GM10266 (cell line): ENCODE measurements around the gene C15orf40.

Experiments
- DNase-seq: peaks from one replicate; pipeline ENCODE4 v3.0.0; 2012; ENCODE audit errors: extremely low spot score
- TF ChIP-seq, protein P1 (sequence below): IDR thresholded peaks from 2 replicates; pipeline ENCODE4 v1.5.1; 2012; ENCODE audit warnings: mild to moderate bottlenecking, low read depth; ENCODE audit not compliant: control insufficient read depth, insufficient read depth; ENCODE audit errors: missing control alignments

C15orf40 gene

DNA sequence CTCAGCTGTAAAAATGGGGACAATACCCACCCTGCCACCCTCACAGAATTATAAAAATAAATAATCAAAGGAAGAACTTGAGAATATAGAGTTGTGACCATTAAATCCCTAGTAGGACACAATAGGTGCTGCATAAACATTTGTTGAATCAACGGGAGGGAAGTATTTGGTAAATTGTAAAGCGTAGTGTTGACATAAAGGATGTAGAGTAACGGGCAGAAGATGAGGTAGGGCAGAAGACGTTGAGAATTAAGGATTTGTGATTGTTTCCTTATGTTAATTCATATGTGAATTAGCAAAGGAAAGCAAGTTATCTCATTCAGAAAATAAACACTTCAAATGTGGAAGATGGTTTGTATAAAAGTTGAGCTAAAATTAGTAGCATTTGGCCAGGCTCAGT is 18.3 kb downstream of the C15orf40 start:
- no peak for DNase-seq

DNA sequence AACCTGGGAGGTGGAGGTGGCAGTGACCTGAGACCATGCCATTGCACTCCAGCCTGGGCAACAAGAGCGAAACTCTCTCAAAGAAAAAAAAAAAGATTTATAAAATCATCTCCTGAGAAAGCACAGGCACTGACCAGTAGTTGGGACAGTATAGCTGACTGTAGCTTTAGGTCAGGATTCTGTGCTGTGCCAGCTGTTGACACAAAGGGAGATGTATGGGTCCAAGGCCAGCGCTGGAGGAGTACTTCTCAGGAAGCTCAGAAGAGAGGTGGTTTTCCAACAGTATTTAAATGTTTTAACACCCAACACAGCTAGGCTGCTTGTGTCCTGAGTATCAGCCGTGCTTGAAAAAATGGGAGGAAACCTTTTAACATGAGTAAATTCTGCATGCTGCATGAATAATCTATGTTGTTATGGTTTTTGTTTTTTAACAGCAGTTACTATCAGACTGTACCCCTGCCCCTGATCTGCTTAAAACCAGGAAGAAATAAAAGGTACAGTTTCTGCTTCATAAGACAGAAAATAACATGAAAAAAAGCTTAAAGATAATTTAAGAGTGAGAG is 18.9 kb downstream of the C15orf40 start:
- TF ChIP-seq, protein P1, sequence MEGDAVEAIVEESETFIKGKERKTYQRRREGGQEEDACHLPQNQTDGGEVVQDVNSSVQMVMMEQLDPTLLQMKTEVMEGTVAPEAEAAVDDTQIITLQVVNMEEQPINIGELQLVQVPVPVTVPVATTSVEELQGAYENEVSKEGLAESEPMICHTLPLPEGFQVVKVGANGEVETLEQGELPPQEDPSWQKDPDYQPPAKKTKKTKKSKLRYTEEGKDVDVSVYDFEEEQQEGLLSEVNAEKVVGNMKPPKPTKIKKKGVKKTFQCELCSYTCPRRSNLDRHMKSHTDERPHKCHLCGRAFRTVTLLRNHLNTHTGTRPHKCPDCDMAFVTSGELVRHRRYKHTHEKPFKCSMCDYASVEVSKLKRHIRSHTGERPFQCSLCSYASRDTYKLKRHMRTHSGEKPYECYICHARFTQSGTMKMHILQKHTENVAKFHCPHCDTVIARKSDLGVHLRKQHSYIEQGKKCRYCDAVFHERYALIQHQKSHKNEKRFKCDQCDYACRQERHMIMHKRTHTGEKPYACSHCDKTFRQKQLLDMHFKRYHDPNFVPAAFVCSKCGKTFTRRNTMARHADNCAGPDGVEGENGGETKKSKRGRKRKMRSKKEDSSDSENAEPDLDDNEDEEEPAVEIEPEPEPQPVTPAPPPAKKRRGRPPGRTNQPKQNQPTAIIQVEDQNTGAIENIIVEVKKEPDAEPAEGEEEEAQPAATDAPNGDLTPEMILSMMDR: no peak
- DNase-seq: no peak

More for the DNA sequence above, 18.3 kb downstream of the C15orf40 start:
- TF ChIP-seq, protein P1: no peak

DNA sequence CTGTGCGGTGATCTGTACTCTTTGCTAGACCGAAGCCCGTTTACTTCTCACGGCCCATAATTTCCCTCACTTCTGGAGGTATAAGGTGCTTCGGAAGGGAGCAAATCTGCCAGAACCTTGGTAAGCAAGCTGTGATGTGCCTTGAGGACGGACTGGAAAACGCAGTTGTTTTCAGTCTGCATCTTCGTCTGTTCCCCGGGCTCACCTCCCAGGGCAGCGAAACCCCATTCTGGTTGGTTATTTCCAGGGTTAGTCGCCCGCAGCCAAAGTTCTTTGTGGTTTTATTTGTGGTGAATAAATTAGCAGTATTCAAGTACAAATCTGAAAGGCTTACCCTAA is 25.0 kb downstream of the C15orf40 start:
- DNase-seq: peak; percentile 51
- TF ChIP-seq, protein P1: no peak

DNA sequence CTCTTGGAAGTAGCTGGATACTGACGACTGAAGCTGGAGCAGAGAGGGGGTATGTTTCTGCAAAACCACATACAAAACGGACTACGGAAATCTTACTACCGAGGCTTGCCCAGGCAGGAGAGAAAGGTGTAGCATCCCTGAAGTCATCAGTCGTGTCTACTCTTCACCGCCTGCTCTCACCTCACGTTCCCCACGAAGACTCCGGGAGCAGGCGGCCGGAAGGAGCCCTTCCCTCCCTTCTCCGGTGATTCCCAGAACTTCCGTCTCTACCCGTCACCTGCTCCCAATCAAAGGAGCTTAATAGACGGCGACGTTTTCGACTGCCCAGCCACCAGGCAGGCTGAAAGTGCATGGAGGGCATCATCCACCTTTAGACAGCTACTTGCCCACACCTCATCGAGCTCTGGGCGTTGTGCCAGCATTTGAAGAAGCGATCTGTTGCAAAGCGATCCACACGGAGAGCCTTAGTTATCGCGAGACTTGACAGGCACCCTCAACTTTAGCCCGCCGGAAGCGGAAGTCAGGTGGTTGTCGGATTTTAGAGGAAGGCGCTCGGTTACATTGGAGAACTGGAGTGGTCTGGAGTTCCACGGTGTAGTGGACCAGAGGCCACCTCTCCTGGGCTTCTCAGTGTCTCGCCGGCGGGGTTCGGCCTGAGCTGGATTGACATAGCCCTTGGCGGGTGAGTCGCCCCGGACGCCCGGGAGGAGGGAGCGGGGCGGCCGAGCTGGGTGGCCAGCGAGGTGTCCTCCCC is 25.6 kb downstream of the C15orf40 start, which contains the start of gene RAMAC:
Gene RAMAC (plus strand): TSS at position 523 of the 754 bp plus-strand sequence. CDS start 2,809 bp downstream, outside the sequence.
- TF ChIP-seq, protein P1: no peak
- peak; percentile 88 for DNase-seq

DNA sequence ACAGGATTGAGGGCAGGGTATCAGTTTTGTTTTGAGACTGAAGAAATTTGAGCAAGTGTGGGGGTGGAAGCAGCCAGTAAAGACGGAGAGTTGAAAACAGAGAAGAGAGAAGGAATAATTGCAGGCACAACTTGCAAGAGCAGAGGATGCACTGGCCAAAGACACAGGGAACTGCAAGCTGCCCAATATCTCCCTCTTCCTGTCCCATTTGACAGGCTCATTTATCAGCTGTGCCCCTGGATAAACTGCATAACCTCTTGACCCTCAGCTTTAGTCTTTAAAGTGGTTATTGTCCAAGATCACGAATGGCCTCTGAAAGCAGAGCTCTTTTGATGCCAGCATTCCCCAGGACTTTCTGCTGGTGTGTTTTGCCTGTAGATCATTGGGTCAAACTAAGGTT is 30.5 kb downstream of the C15orf40 start:
- TF ChIP-seq, protein P1: no peak
- no peak for DNase-seq

DNA sequence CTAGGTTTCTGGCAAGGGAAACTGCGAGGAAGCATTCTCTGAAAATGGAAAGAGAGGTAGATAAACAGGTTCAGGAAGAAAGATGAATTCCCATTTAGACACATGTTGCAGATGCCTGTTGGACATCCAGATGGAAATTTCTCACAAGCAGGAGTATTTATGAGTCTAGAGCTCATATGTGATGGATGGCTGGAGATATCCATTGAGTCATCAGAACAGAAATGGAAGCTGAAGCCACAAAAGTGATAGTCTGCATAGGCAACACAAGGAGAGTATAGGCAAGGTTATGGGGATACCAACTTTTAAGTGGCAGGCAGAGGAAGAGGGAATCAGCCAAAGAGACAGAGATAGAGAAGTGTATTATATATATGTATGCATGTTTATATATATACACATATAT is 31.7 kb downstream of the C15orf40 start:
- TF ChIP-seq, protein P1: no peak
- no peak for DNase-seq

DNA sequence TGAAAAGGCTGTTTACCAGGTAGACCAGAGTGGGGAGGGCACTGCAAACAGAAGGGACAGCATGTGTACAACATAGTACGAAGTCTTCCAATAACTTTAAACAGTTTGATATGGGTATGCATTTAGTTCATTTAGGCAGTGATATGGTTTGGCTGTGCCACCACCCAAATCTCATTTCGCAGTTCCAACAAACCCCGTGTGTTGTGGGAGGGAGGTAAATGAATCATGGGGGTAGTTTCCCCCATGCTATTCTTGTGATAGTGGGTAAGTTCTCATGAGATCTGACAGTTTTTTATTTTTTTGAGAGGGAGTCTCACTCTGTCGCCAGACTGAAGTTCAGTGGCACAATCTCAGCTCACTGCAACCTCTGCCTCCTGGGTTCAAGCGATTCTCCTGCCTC is 33.0 kb downstream of the C15orf40 start:
- TF ChIP-seq, protein P1: no peak
- no peak for DNase-seq
